Pancreas (tissue), 10 donors: ENCODE data around the gene OR10AG1. TPM values are rescaled to one million over a fixed set of nuclear protein-coding genes. Genes with fewer than 3 reads are reported as not detected.

Experiments used
- ATAC-seq, 4 donors: fragments of 200-7000 bp; cut with Tn5 transposase; one replicate each; pipeline versions ENCODE4 v1.8.0 to v1.9.1; 2020; ENCODE audit warnings: mild to moderate bottlenecking in 4 of 4, moderate library complexity in 4 of 4
- DNase-seq, 6 donors: peaks; one replicate each; pipeline ENCODE4 v3.0.0-alpha.2; 2020
- FAIRE-seq: peaks from 2 replicates; lab custom pipeline; 2012; peaks lifted over from hg19 to GRCh38; lab: Jason Lieb, UNC
- H3K27ac ChIP-seq, 4 donors: fragments of 200-600 bp; sonication (generic); 1 replicate in 3 of 4; 2 replicates in 1 of 4; pipeline versions ENCODE4 v1.5.0 to v1.8.0; 2020
- H3K27me3 ChIP-seq, 4 donors: fragments of 200-600 bp; one replicate each; pipeline ENCODE4 v1.8.0; 2021
- H3K36me3 ChIP-seq, 3 donors: fragments of 200-600 bp; sonication (generic) in 1 of 3; one replicate each; pipeline versions ENCODE4 v1.5.0 to v1.8.0; 2020 to 2021
- H3K4me1 ChIP-seq, 3 donors: fragments of 200-600 bp; one replicate each; pipeline ENCODE4 v1.8.0; 2021
- H3K4me3 ChIP-seq, 4 donors: fragments of 200-600 bp; sonication (generic) in 2 of 4; one replicate each; pipeline versions ENCODE4 v1.5.0 to v1.8.0; 2020 to 2021
- H3K9me3 ChIP-seq, 4 donors: fragments of 200-600 bp; one replicate each; pipeline ENCODE4 v1.8.0; 2021
- CTCF ChIP-seq, 4 donors: fragments of 200-600 bp; sonication (generic) in 3 of 4; IDR thresholded peaks; one replicate each; pipeline versions ENCODE4 v1.5.0 to v1.8.0; 2021; ENCODE audit warnings: antibody characterized with exemption in 4 of 4
- WGBS, 2 donors: extraction: QIAGEN DNeasy Blood & Tissue Kit; methylation state at CpG; one replicate each; pipeline ENCODE4 v1.1.7; 2013; 5-methylcytosine and 5-hydroxymethylcytosine counted together
- intact Hi-C, 3 donors: fragments of 100-400 bp; cut with DNase I; formaldehyde crosslinking; loops; one replicate each; pipeline versions ENCODE4 v1.11.1 to v1.14.2; 2022
- polyA plus RNA-seq, 2 donors: library from polyadenylated mRNA; stranded (reverse); fragments of 200-250 nt; gene quantifications; one replicate each; pipeline ENCODE4 v1.2.3, GENCODE V29; 2013
- total RNA-seq, 6 donors: library from RNA; stranded (reverse); fragmentation: NEBNext Ultra II Directional in 4 of 6; extraction: Animal tissue kit (Norgen Biotek cat#: 25700) in 4 of 6; gene quantifications; one replicate each; pipeline versions ENCODE4 v1.2.1 to v1.2.4, GENCODE V29; 2021 to 2023
- donor health status: healthy with polysubstance abuse.
- donor health status: DM: no; HTN: no; CAD: no; lungs with moderate emphysema.
- donor health status: DM: no; HTN: no; CAD: no.
- donor health status: control.
- donor health status: control.
- donor health status: Bipolar disorder and iron deficiency.
- donor health status: DM: yes; HTN: yes; CAD: no.
- donor health status: DM: no; HTN: no; CAD: no.
- donor health status: DM: no; HTN: no; CAD: no.
- donor health status: DM: yes; HTN: yes; CAD: no.

Gene OR10AG1, protein sequence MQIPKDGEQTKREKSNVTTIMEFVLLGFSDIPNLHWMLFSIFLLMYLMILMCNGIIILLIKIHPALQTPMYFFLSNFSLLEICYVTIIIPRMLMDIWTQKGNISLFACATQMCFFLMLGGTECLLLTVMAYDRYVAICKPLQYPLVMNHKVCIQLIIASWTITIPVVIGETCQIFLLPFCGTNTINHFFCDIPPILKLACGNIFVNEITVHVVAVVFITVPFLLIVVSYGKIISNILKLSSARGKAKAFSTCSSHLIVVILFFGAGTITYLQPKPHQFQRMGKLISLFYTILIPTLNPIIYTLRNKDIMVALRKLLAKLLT
- total RNA-seq (not detected), polyA plus RNA-seq (not detected)

DNA sequence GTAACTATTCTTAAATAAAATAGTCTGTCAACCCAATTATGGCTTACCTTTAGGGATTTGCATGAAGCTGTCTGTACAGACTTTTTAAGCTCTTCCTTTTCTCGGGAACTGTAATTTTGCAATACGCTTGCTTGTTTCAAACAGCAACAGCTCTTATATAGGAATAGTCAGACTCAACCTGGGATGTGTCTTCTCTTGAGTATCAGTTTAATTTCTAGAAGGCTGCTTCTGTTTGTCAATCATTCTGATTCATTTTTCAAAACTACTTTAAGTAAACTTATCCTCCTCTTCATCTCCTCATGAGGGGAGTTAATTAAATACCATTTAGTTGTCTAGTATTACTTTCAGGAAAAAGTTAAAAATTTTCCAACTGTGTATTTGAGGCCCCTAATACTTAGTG lies at the start of gene OR10AG1:
OR10AG1 (minus strand) TSS at position 101 of the 400 bp plus-strand sequence; CDS start at position 63, 38 bp downstream.
- H3K4me1 ChIP-seq, result no peaks in the 10 kb centered on the region
- no peaks in the 10 kb centered on the region for H3K27me3 ChIP-seq
- no peak for DNase-seq
- no peak within 1 kb of the TSS for H3K4me3 ChIP-seq
- FAIRE-seq, result no peak
- no peak for TF ChIP-seq CTCF (IDR thresholded peaks at IDR 0.05)
- H3K36me3 ChIP-seq, result no peaks in the 10 kb centered on the region
- 66 to 70% methylated on average over 2 of the region's 2 CpGs for WGBS, 2 donors
- no peaks in the 10 kb centered on the region for H3K9me3 ChIP-seq
- intact Hi-C loops, result no loop called here
- H3K27ac ChIP-seq, result no peak within 1 kb of the TSS
- no peak for ATAC-seq

DNA sequence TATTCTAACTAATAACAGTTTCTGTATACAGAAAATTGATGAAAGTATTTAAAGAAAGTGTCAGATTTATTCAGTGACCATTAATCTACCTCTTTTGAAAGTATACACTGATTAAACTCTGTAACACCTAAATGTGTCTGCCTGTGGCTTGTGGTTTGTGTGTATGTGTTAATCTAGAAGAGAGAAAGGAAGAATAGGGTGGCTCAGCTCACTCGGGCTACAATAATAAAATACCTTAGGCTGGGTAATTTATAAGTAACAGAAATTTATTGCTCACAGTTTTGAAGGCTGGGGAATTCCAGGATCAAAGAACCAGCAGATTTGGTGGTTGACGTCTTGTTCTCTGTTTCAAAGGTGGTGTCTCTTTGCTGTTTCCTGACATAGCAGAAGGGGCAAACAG lies 44.1 kb upstream of the OR10AG1 start:
- DNase-seq, result no peak
- H3K9me3 ChIP-seq, result no peaks in the 10 kb centered on the region
- H3K27ac ChIP-seq, result no peak overlapping the region
- intact Hi-C loops, result no loop called here
- no peaks in the 10 kb centered on the region for H3K27me3 ChIP-seq
- no peaks in the 10 kb centered on the region for H3K36me3 ChIP-seq
- whole genome bisulfite sequencing, 2 donors, result 56 to 68% methylated on average over 2 of the region's 2 CpGs
- no peak for FAIRE-seq
- ATAC-seq, result no peak
- no peak for TF ChIP-seq CTCF (IDR thresholded peaks at IDR 0.05)
- H3K4me1 ChIP-seq, result no peaks in the 10 kb centered on the region
- H3K4me3 ChIP-seq, result no peak overlapping the region

DNA sequence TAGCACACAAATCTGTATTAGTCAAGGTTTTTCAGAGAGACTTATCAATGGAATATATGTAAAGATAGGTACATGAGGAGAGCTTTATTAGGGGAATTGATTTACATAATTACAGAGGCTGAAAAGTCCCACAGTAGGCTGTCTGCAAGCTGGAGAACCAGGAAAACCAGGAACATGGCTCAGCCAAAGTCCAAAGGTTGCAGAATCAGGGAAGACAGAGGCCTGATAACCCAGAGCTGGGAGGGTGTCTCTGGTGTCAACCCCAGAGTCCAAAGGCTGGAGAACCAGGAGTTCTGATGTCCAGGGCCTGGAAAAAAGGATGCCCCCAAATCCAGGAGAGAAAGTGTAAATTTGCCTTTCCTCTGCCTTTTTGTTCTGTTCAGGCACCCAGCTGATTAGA lies 41.0 kb upstream of the OR10AG1 start:
- no peaks in the 10 kb centered on the region for H3K4me1 ChIP-seq
- no peak for DNase-seq
- no peak for TF ChIP-seq CTCF (IDR thresholded peaks at IDR 0.05)
- H3K27me3 ChIP-seq, result no peaks in the 10 kb centered on the region
- H3K36me3 ChIP-seq, result no peaks in the 10 kb centered on the region
- no peak for FAIRE-seq
- no peak for ATAC-seq
- no peaks in the 10 kb centered on the region for H3K9me3 ChIP-seq
- H3K4me3 ChIP-seq, result no peak overlapping the region
- intact Hi-C loops, result no loop called here
- H3K27ac ChIP-seq, result no peak overlapping the region

- 41 to 58% methylated on average over 2 of the region's 2 CpGs for WGBS, 2 donors
- no peaks in the 10 kb centered on the region for H3K4me1 ChIP-seq
- H3K9me3 ChIP-seq, result no peaks in the 10 kb centered on the region
- DNase-seq, result no peak
- H3K27ac ChIP-seq, result no peak within 1 kb of the TSS
- FAIRE-seq, result no peak
- H3K36me3 ChIP-seq, result no peaks in the 10 kb centered on the region
- TF ChIP-seq CTCF (IDR thresholded peaks at IDR 0.05), result no peak
- no peak for ATAC-seq
- H3K4me3 ChIP-seq, result no peak within 1 kb of the TSS
- no peaks in the 10 kb centered on the region for H3K27me3 ChIP-seq
- intact Hi-C loops, result no loop called here
Observed at GRCh38 chr11:55994525-55994924, 24.8 kb upstream of the OR10AG1 start, which contains the start of gene OR5F1. Gene OR5F1, minus strand, starts transcription at chr11:55994625. Its CDS starts 0 bp downstream, at chr11:55994625.

DNA sequence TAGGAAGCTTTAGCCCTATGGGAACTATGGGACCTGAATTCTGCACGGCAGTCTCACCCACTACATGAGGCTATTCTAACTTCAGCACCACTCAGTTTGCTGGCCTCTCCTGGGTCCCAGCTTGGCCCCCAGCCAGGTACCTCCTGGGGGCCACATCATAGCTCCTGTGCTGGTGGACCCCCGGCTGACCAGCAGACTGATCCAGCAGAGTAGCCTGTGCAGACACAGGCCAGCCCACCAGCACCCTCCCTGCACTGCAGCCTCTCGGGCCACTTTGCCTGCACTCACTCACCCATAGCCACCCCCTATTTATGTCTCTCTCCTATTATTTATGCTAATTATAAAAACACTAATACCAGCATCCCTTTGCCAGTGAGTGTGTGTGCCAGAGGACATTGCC lies 1.2 kb upstream of the OR10AG1 start:
- no peak for DNase-seq
- Histone ChIP-seq H3K4me3 (no peak overlapping the region), H3K27ac (no peak overlapping the region), H3K27me3 (no peaks in the 10 kb centered on the region), H3K9me3 (no peaks in the 10 kb centered on the region), H3K4me1 (no peaks in the 10 kb centered on the region), H3K36me3 (no peaks in the 10 kb centered on the region)
- WGBS, 2 donors, result 86 to 92% methylated on average over 3 of the region's 3 CpGs
- intact Hi-C loops, result no loop called here
- TF ChIP-seq CTCF (IDR thresholded peaks at IDR 0.05), result no peak
- ATAC-seq, result no peak
- FAIRE-seq, result no peak
